HG03060 (cell line): ENCODE results near the gene NECTIN2.
"Not testable (repeated sequence)": the region's sequence is repeated elsewhere in the genome, so short reads cannot be mapped to it uniquely, and the experiment has no call there.

ENCODE experiments used
- ATAC-seq: cut with Tn5 transposase; IDR thresholded peaks from one replicate; pipeline ENCODE4 v1.9.1; 2021; ENCODE audit warnings: low read depth, moderate number of reproducible peaks; ENCODE audit not compliant: unreplicated experiment

The NECTIN2 gene

DNA sequence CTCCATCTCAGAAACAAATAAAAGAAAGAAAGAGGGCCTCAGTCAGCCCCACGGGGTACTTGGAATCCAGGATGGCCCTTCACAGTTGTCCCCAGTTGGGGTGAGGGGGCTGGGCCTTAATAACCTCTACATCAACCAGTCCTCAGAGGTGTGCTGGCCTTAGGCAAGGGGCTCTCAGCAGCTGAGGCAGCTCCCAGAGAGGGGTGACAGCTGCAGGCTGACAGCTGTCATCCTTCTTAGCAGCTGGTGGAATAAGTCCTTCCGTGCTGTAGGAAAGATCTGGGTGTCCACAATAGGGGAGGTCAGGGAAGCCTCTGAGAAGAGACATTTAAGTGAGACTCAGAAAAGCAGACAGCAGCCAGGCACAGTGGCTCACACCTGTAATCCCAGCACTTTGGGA lies 29.8 kb upstream of the NECTIN2 start:
- ATAC-seq, result no peak

DNA sequence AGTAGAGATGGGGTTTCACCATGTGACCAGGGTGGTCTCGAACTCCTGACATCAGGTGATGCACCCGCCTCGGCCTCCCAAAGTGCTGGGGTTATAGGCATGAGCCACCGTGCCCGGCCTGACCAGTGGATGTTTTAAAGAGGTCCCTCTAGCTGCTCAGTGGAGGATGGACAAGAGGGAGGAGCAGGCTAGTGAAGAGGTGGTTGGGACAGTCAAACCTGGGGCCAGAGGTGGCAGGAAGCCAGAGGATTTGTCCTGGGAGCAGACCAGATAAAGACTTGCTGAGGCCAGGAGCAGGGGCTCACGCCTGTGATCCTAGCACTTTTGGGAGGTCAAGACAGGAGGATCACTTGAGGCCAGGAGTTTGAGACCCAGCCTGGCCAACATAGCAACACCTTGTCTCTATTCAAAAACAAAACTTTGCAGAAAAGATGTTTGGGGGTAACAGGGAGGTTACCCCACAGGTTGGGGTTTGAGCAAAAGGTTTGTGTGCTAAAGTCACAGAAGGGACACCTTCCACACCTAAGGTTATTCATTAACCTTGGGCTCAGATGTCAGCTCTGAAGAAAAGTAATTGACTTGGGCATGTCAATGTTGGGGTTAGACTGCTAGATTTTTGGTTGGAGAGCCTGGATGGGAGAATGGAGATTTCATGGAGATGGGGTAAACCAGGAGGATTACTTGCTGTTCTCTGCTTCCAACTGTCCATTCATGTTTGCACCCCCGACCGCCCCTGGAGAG lies 28.2 kb upstream of the NECTIN2 start:
- ATAC-seq, result no peak

DNA sequence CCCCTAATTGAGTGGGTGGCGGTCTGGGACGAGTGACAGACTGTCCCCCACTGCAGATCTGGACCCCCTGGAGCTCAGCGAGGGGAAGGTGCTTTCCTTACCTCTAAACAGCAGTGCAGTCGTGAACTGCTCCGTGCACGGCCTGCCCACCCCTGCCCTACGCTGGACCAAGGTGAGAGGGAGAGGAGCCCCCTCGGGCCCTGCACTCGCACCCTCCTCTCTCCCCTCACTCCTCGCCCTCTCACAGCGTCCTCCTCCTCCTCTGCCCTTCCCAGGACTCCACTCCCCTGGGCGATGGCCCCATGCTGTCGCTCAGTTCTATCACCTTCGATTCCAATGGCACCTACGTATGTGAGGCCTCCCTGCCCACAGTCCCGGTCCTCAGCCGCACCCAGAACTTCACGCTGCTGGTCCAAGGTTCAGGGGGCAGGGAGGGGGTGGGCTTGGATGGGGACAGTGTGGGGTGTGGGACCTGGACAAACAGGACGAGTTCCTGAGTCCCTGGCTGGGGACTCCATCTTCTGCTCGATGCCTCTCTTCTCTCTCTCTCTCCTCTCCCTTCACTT lies 27.5 kb upstream of the NECTIN2 start:
- no peak for ATAC-seq

DNA sequence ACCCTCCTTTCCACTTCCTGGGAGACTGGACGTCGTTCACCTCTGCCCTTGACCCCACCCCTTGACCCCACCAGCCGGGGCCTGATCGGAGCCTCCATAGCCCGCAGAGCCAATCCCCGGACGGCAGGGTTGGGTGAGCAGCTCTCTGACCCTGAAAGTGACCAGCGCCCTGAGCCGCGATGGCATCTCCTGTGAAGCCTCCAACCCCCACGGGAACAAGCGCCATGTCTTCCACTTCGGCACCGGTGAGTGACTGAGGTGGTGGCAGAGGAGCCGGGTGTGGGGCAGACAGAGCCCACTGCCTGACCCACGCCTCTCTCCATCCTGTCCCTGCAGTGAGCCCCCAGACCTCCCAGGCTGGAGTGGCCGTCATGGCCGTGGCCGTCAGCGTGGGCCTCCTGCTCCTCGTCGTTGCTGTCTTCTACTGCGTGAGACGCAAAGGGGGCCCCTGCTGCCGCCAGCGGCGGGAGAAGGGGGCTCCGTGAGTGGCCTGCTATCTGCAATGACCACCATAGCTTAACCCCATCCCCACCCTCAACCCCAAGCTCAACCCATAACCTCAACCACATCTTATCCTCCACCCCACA lies 26.8 kb upstream of the NECTIN2 start:
- ATAC-seq, result no peak

GRCh38 chr19:44820648-44821609 lies 25.2 kb upstream of the NECTIN2 start:
- ATAC-seq, result no peak

- ATAC-seq, result no peak
Measured at GRCh38 chr19:44822177-44822576, 23.9 kb upstream of the NECTIN2 start.

DNA sequence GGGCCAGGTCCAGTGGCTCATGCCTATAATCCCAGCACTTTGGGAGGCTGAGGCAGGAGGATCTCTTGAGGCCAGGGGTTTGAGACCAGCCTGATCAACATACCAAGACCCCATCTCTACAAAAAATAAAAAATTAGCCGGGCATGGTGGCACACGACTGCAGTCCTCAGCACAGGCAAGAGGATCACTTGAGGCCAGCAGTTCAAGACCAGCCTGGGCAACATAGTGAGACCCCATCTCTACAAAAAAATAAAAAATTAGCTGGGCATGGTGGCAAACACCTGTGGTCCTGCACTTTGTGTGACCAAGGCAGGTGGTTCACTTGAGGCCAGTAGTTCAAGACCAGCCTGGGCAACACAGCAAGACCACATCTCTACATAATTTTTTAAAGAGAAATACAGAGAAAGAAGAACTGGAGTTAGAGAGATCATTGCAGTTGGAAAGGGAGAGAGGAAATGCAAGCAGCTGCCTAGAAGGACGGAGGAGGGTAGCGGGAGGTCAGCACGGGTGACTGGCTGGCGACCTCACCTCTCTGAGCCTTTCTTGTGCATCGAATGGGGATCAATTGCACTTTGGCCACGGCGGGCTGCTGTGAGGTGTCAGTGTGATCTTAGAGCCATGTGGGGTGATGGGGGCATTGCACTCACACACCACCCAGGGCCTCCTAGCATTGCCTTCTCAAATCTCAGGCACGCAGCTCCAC lies 23.3 kb upstream of the NECTIN2 start:
- ATAC-seq, result no peak

DNA sequence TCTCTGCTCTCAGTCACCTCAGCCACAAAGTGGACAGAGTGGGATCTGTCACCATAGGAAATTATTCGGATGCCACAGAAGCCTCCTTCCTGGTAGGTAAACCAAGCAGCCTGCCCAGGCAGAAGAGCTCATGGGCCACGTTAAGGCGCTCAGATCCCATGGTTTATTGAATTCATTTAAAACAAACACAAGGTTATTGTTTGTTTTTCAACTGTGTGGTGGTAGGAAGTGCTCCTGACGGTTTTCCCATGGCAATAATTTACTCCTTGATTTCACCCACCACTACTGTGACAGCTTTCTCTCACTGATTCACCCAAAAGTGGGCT lies 22.8 kb upstream of the NECTIN2 start:
- ATAC-seq, result no peak

DNA sequence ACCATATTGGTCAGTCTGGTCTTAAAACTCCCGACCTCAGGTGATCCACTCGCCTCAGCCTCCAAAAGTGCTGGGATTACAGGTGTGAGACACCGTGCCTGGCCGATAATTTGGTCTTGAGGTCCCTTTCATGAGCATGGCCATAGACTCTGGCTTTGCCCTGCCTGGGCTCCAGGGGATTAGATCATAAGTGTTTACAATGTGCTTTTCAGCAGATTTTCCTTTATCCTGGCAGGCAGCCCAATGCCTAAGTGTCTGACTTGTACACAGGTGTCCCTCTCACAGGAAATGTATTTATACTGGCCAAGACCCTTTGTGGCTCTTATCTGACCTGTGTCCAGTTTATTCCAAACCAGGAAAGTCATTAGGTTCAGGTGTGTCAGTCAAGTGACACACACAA lies 21.3 kb upstream of the NECTIN2 start:
- ATAC-seq, result no peak

- not testable (repeated sequence) for ATAC-seq
Measured at GRCh38 chr19:44832875-44833274, 13.2 kb upstream of the NECTIN2 start.

DNA sequence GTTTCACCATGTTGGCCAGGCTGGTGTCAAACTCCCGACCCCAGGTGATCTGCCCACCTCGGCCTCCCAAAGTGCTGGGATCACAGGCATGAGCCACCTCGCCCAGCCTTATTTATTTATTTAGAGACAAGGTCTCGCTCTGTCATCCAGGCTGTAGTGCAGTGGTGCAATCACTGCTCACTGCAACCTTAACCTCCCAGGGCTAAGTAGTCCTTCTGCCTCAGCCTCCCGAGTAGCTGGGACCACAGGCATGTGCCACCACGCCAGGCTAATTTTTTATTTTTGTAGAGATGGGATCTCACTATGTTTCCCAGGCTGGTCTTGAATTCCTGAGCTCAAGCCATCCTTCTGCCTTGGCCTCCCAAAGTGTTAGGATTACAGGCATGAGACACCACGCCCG lies 11.7 kb upstream of the NECTIN2 start:
- not testable (repeated sequence) for ATAC-seq

GRCh38 chr19:44839276-44839675 lies 6.8 kb upstream of the NECTIN2 start:
- no peak for ATAC-seq

DNA sequence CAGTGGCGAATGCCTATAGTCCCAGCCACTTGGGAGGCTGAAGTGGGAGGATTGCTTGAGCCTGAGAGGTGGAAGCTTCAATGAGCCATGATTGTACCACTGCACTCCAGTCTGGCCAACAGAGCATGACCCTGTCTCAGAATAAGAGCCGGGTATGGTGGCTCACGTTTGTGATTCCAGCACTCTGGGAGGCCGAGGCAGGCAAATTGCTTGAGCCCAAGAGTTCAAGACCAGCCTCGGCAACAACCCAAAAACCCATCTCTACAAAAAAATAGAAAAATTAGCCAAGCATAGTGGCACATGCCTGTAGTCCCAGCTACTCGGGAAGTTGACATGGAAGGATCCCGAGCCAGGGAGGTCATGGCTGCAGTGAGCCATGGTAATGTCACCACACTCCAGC lies 5.3 kb upstream of the NECTIN2 start:
- ATAC-seq, result no peak

DNA sequence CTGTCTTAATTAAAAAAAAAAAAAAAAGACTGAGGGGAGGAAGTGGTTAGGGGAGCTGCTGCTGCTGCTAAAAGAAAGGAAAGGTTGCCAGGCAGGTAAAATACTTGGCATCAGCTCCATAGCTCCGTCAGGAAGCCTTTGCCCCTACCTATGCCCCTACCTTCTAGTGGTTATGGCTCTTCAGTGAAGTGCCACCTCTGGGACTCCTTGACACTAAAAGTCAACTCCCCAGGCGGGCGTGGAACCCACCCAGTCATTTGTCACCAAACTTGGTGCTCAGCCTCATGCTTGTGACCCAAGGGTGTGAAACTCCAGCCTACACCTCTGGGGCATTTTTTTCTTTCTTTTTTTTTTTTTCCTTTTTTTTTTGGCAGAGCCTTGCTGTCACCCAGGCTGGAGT lies 4.9 kb upstream of the NECTIN2 start:
- ATAC-seq, result no peak

- no peak for ATAC-seq
Measured at GRCh38 chr19:44845286-44845611, 848 bp upstream of the NECTIN2 start.

GRCh38 chr19:44846455-44847143 lies 502 bp downstream of the NECTIN2 start:
- no peak for ATAC-seq

- ATAC-seq, result no peak
Measured at GRCh38 chr19:44847144-44848035, 1.3 kb downstream of the NECTIN2 start.

DNA sequence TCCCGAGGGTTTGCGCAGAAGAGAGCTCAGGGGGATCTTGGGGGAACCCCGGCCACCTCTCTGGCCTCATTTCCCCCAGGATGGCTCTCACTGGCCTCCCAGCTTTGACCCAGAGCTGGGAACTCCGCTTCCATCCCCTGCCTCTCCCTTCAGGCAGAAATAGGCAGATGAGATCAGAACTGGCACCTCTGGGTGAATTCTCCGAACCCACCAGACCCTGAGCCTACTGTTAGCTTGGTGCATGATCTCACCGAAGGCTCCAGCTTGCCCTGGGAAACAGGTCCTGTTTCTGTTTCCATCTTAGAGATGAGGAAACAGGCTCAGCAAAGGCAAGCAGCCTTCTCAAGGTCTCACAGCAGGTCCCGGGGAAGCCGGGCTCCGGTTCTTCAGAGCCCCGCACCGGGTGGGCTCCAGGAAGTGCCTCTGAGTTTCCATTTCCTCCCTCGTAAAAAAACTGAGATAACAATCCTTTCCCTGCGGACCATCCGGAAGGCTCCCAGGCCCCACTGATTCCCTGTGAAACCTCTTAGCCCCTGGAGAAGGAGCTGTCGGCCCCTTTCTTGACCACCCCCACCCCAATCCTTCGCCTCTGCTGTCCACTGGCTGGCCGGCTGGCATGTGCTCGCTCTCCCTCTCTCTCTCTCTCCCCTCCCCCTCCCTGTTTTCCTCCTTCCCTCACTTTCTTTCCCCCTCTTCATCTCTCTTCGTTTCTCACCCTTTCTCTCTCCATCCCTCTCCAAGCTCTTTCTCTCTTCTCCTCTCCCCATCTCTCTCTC lies 2.1 kb downstream of the NECTIN2 start:
- no peak for ATAC-seq
